HG03175 (cell line): ENCODE results near the gene SERPIND1.
A peak's percentile ranks its signal among the peaks of the same experiment; 100 is the strongest.
"Not testable (repeated sequence)": the region's sequence is repeated elsewhere in the genome, so short reads cannot be mapped to it uniquely, and the experiment has no call there.

Source experiments
- ATAC-seq: cut with Tn5 transposase; IDR thresholded peaks from one replicate; pipeline ENCODE4 v1.9.1; 2021; ENCODE audit warnings: mild to moderate bottlenecking, moderate library complexity; ENCODE audit not compliant: unreplicated experiment

Gene SERPIND1

GRCh38 chr22:20746431-20747189 lies 27.3 kb upstream of the SERPIND1 start:
- no peak for ATAC-seq

GRCh38 chr22:20747223-20747622 lies 26.7 kb upstream of the SERPIND1 start:
- ATAC-seq: no peak

DNA sequence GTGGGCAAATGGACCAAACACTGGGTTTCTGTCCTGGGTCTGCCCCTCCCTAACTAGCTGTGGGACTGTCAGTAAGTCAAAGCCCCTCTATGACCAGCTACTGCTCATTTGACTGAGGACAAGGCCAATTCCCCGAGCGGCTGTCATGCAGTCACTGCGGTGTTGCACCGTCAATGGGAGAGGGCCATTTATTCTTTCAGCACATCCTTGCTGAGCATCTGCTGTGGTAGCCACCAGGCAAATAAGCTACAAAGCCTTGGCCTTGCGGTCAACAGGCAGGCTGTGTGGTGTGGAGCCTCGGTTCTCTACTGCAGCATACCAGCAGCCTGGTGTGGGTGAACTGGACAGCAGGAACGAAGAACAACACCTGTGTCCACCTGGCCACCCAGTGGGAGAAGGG lies 25.8 kb upstream of the SERPIND1 start:
- ATAC-seq: no peak

DNA sequence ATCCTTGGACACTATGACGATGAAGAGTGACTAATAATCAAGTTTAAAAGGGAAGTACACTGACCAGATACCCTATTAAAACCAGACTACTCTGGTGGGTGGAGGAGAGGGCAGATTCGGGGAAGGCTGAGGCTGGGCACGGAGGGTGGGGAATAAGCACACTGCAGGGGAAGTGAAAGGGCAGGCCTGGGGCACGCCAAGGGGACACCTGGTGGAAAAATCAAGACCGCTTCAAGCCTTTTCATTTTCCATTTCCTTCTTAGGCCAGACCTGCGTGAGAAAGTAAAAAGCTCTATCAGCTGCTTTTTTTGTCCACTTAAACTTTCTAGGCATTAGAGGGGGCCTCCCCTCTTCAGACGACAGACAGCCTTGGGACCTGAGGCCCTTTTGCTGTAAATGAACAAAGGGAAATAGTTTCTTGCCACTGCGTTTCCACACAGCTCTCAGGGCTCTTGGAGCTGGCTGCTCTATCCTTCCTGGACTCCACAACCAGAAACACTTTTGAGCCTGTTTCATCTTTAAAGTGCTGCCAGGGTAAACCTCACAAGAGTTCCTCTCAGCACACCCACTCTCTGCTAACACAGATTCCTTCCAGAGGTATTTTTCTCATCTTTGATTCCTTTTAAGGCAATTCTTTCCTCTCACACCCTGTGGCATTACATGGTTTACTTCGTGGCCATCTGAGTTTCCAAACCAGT lies 25.0 kb upstream of the SERPIND1 start:
- ATAC-seq: peak; percentile 73

DNA sequence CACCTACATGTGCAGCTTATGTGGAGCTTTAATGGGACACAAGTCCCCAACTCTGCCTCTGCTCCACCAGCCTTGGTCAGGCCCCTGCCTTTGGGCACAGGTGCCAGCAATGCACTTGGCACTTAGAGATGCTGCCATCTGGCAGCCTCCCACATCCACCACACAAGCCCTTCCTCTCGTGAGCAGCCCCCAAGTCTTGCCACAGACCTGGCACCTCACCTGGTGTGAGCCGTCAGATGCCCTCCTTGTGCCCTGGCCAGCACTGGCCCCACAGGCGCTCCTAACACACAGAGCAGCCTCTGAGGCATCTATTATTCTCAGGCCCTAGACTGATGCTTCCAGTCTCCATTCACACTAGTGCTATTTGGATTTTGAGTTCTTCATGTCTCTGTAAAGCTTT lies 24.5 kb upstream of the SERPIND1 start:
- ATAC-seq: no peak

- peak; percentile 50 for ATAC-seq
Observed at GRCh38 chr22:20750461-20751184, 23.3 kb upstream of the SERPIND1 start.

- no peak for ATAC-seq
Observed at GRCh38 chr22:20751185-20751851, 22.6 kb upstream of the SERPIND1 start.

DNA sequence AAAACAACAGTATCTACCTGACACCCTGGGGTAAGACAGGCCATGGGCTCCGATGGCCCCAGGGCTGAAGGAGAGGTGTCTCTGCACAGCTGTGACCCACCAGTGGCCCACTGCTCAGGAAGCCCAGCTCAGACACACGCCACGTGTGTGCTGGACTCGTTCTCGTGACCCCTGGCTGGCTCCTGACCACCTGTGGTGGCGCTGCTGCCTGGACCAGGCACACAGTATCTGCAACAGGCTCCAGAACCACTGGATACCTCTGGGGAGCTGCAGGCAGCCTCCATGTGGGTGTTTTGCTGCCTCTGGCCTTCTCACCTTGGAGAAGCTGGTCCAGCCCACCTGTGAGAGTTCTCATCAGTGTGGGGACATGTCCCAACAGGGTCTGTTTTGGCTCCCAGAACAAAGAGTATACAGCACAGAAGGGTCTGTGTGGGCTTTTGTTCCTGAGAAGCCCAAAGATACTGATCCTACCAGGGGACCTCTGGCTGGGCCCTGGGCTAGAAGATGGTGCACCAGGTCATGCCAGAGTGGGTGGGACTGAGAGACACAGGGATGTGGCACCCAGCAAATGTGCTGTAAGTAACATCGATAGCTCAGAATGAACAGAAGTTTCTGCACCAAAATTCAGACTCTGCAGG lies 21.7 kb upstream of the SERPIND1 start:
- no peak for ATAC-seq

GRCh38 chr22:20752873-20753272 lies 21.0 kb upstream of the SERPIND1 start:
- ATAC-seq: no peak

- ATAC-seq: no peak
Observed at GRCh38 chr22:20756846-20757245, 17.1 kb upstream of the SERPIND1 start.

GRCh38 chr22:20758688-20759087 lies 15.2 kb upstream of the SERPIND1 start:
- ATAC-seq: no peak

DNA sequence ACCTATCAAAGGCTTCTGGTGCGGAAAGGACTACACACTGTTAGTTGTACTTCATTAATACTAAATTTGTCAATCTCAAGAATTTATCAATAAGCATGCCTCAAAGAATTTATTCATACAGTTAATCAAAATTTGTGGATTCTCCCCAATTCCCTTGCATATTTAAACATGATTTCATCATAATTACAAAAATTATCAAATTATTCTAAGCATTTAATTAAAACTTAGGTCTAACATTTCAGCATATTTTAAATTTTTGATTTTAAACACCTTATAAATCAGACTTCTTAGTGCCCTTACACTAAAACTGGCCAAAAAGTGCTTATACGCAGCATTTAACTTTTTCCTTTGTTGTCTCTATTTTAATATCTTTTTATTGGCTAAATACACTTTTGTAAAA lies 13.8 kb upstream of the SERPIND1 start:
- ATAC-seq: no peak

DNA sequence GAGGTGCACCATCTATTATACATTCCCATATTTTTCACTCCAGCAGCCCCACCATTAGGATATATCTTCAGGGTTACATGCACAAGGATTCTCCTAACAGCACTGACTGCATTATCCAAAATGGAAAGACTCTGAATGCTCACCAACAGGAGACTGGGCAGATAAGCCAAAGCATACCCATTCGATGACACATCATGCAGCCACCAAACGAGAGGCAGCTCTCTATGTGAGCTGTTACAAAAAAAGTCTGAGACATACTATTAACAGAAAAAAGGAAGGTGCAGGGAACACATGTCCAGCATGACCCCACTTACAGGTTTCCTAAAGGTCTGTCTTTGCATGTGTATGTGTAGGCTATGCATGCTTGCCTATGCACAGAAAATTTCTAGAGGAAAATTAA lies 12.4 kb upstream of the SERPIND1 start:
- ATAC-seq: no peak

DNA sequence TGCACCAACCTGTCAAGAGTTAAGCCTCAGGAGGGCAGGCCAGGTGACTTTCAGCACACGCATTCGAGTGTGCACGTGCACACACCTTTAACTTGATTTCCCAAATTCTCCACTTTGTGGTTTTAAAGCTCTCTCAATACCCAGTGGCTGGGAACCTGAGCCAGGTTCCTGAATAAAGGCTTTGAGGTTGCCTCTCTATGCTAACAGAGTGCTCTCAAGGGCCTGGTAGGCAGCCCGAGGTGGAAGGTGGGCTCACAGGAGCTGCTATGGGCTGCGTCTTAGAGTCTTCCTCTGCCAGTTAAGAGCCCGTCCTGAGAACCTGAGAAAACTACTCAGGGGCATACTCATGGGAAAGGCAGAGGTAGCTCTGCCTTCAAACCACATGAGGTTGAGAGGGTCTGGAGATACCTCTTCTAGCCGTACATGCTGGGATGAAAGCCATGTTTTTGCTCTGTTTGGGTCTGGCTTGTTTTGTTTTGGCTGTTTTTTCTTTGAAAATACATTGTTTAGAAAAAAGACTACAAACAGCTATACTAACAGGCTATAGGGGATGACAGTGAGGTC lies 11.6 kb upstream of the SERPIND1 start:
- ATAC-seq: no peak

GRCh38 chr22:20763630-20764470 lies 10.1 kb upstream of the SERPIND1 start:
- ATAC-seq: no peak

GRCh38 chr22:20764471-20764720 lies 9.5 kb upstream of the SERPIND1 start:
- ATAC-seq: no peak

DNA sequence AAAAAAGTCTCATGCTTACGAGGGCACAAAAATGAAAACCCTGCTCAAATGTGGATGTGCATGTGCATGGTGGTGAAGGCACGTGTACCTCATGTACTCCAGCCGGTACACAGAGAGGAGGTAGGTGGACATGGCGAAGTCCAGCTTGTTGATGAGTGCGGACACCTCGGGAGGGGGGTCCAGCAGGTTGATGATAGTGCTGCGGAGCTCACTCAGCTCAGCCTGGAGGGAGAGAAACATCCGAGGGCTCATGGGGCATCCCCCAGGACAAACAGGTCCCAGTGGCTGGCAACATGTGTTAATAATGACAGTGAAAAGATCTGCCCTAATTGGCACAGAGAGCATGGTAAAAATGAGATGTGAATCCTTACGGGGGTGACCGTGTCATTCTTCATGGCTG lies 9.2 kb upstream of the SERPIND1 start:
- no peak for ATAC-seq

- no peak for ATAC-seq
Observed at GRCh38 chr22:20765938-20766337, 8.0 kb upstream of the SERPIND1 start.

DNA sequence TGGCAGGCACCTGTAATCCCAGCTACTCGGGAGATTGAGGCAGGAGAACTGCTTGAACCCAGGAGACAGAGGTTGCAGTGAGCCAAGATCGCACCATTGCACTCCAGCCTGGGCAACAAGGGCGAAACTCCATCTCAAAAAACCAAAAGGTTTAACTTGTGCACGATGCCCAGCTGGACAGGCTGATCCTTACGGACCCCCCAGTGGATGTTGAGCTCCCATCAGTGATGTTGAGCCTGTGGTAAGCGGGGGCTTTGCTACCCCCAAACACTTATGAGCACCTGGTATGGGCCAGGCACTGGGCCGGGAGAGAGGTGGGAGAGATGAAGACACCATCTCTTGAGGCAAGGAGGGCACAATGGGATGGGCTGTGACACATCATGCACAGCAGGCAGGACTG lies 7.4 kb upstream of the SERPIND1 start:
- no peak for ATAC-seq

DNA sequence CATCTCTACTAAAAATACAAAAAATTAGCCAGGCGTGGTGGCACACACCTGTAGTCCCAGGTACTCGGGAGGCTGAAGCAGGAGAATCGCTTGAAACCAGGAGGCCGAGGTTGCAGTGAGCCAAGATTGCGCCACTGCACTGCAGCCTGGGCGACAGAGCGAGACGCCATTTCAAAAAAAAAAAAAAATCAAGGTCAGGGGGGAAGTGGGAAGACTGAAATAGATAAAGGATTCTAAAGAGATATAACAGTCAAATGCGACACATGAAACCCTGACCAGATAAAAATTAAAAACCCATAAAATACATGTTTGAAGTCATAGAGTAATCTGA lies 4.5 kb upstream of the SERPIND1 start:
- ATAC-seq: not testable (repeated sequence)
